AG04450 (cell line): ENCODE data around the gene SKAP1. TPM values are rescaled to one million over a fixed set of nuclear protein-coding genes. Genes with fewer than 3 reads are reported as not detected.

Experiments used
- CTCF ChIA-PET: fragments of 300-600, 350-600 bp; formaldehyde crosslinking; extraction: SDS; loops from one replicate; lab custom pipeline; 2022; ENCODE audit warnings: antibody characterized with exemption, inconsistent platforms; lab: Charles Lee
- POLR2A ChIA-PET: fragments of 350-600 bp; formaldehyde crosslinking; extraction: SDS; loops from one replicate; lab custom pipeline; 2021; ENCODE audit warnings: antibody characterized with exemption, inconsistent platforms; lab: Yijun Ruan, JAX
- DNase-seq: peaks from one replicate; pipeline ENCODE4 v3.0.0-alpha.2; 2011; ENCODE audit warnings: low read depth, low spot score
- H3K27ac ChIP-seq: one replicate; pipeline ENCODE4 v1.5.1; 2012; ENCODE audit warnings: low read depth, low read length, control low read depth
- H3K27me3 ChIP-seq: one replicate; pipeline ENCODE4 v1.6.0; 2012; ENCODE audit warnings: low read length; ENCODE audit not compliant: control insufficient read depth, insufficient read depth
- H3K4me3 ChIP-seq: 2 replicates; pipeline ENCODE4 v1.5.1; 2011; ENCODE audit warnings: mild to moderate bottlenecking, low read depth, low read length, control low read depth
- H3K9me3 ChIP-seq: 2 replicates; pipeline ENCODE4 v1.5.1; 2012; ENCODE audit warnings: low read length; ENCODE audit not compliant: control insufficient read depth, insufficient read depth
- CTCF ChIP-seq: IDR thresholded peaks from 2 replicates; pipeline ENCODE4 v1.5.1; 2011; ENCODE audit warnings: low read depth, low read length, control low read depth, inconsistent platforms
- polyA plus RNA-seq: library from polyadenylated mRNA; depleted of rRNA; stranded (reverse); fragments of >200 nt; gene quantifications from 2 replicates; pipeline ENCODE4 v1.2.3, GENCODE V29; 2011

Gene SKAP1
- polyA plus RNA-seq, 1 experiment, result not detected

GRCh38 chr17:48174833-48175523 lies 255.0 kb downstream of the SKAP1 start:
- DNase-seq, result no peak
- Histone ChIP-seq H3K9me3 (no peaks in the 10 kb centered on the region), H3K4me3 (no peak overlapping the region), H3K27me3 (peaks cover 39% of the 10 kb centered on the region), H3K27ac (no peak overlapping the region)
- TF ChIP-seq CTCF, result no peak
- POLR2A ChIA-PET, result no interaction called here
- CTCF ChIA-PET, result interaction anchor here (0.8 to 1.4 kb wide), 2 partner anchors 148 to 504 kb away, joined by 3 to 4 read pairs; no protein-coding TSS in a partner anchor

GRCh38 chr17:48173191-48173984 lies 256.6 kb downstream of the SKAP1 start:
- no peaks in the 10 kb centered on the region for H3K9me3 ChIP-seq
- H3K27ac ChIP-seq, result no peak overlapping the region
- H3K27me3 ChIP-seq, result peaks cover 45% of the 10 kb centered on the region
- CTCF ChIA-PET, result interaction anchor here (1.1 to 1.4 kb wide), 2 partner anchors 20 to 505 kb away, joined by 3 to 4 read pairs; no protein-coding TSS in a partner anchor
- no peak for TF ChIP-seq CTCF
- DNase-seq, result no peak
- H3K4me3 ChIP-seq, result no peak overlapping the region
- POLR2A ChIA-PET, result no interaction called here

- no peak for DNase-seq
- peaks cover 45% of the 10 kb centered on the region for H3K27me3 ChIP-seq
- H3K27ac ChIP-seq, result no peak overlapping the region
- no peak overlapping the region for H3K4me3 ChIP-seq
- no peaks in the 10 kb centered on the region for H3K9me3 ChIP-seq
- ChIA-PET POLR2A (no interaction called here), CTCF (no interaction called here)
- no peak for TF ChIP-seq CTCF
Observed at GRCh38 chr17:48169926-48170325, 260.1 kb downstream of the SKAP1 start.

GRCh38 chr17:48163809-48164208 lies 266.2 kb downstream of the SKAP1 start:
- Histone ChIP-seq H3K9me3 (no peaks in the 10 kb centered on the region), H3K27me3 (peaks cover 54% of the 10 kb centered on the region), H3K27ac (no peak overlapping the region), H3K4me3 (no peak overlapping the region)
- no peak for DNase-seq
- ChIA-PET POLR2A (no interaction called here), CTCF (interaction anchor here (1.3 kb wide), 1 partner anchor 173 kb away, joined by 3 read pairs; no protein-coding TSS in a partner anchor)
- no peak for TF ChIP-seq CTCF
